HG03558 (cell line): ENCODE measurements around the gene CORO2A.

Experiments used
- ATAC-seq: cut with Tn5 transposase; IDR thresholded peaks from one replicate; pipeline ENCODE4 v1.9.1; 2021; ENCODE audit warnings: moderate number of reproducible peaks; ENCODE audit not compliant: unreplicated experiment; ENCODE audit errors: extremely low read depth

The CORO2A gene

GRCh38 chr9:98222885-98223691 lies 30.7 kb upstream of the CORO2A start:
- no peak for ATAC-seq

- no peak for ATAC-seq
These were observed 28.5 kb upstream of the CORO2A start for GRCh38 chr9:98220911-98221310.

- ATAC-seq = no peak
These were observed 27.4 kb upstream of the CORO2A start for GRCh38 chr9:98219794-98220370.

GRCh38 chr9:98219364-98219716 lies 26.9 kb upstream of the CORO2A start:
- no peak for ATAC-seq

- no peak for ATAC-seq
These were observed 26.3 kb upstream of the CORO2A start for GRCh38 chr9:98218562-98219363.

- ATAC-seq = no peak
These were observed 24.8 kb upstream of the CORO2A start for GRCh38 chr9:98217255-98217654.

- ATAC-seq = no peak
These were observed 24.0 kb upstream of the CORO2A start for GRCh38 chr9:98216391-98216790.

GRCh38 chr9:98215821-98216220 lies 23.4 kb upstream of the CORO2A start:
- ATAC-seq = no peak

- no peak for ATAC-seq
These were observed 22.8 kb upstream of the CORO2A start for GRCh38 chr9:98215271-98215670.

- ATAC-seq = no peak
These were observed 22.4 kb upstream of the CORO2A start for GRCh38 chr9:98214811-98215210.

- no peak for ATAC-seq
These were observed 18.8 kb upstream of the CORO2A start for GRCh38 chr9:98211260-98211659.

- ATAC-seq = no peak
These were observed 18.0 kb upstream of the CORO2A start for GRCh38 chr9:98210435-98210834.

- no peak for ATAC-seq
These were observed 17.1 kb upstream of the CORO2A start for GRCh38 chr9:98209530-98209929.

- no peak for ATAC-seq
These were observed 16.2 kb upstream of the CORO2A start for GRCh38 chr9:98208635-98209034.

- ATAC-seq = no peak
These were observed 15.2 kb upstream of the CORO2A start for GRCh38 chr9:98207606-98208005.

GRCh38 chr9:98206754-98207153 lies 14.3 kb upstream of the CORO2A start:
- ATAC-seq = no peak

- ATAC-seq = no peak
These were observed 12.3 kb upstream of the CORO2A start for GRCh38 chr9:98204692-98205091.

GRCh38 chr9:98203153-98203552 lies 10.7 kb upstream of the CORO2A start:
- no peak for ATAC-seq

- ATAC-seq = no peak
These were observed 9.8 kb upstream of the CORO2A start for GRCh38 chr9:98202252-98202651.

- no peak for ATAC-seq
These were observed 9.3 kb upstream of the CORO2A start for GRCh38 chr9:98201749-98202148.

GRCh38 chr9:98201102-98201501 lies 8.7 kb upstream of the CORO2A start:
- no peak for ATAC-seq
